SK-MEL-5 (cell line): ENCODE measurements around the gene RPTOR. TPM values are rescaled to one million over a fixed set of nuclear protein-coding genes. Genes with fewer than 3 reads are reported as not detected.

ENCODE experiments used
- DNase-seq: peaks from one replicate; pipeline ENCODE4 v3.0.0-alpha.2; 2016; ENCODE audit warnings: low read depth, low spot score
- in situ Hi-C: cut with HindIII; loops from 2 replicates; pipeline ENCODE4 v1.10.0; 2016; ENCODE audit warnings: low sequenced_read_pairs, high pct_unique_total_duplicates, low pct_unique_long_range_greater_than_20kb
- total RNA-seq: library from RNA; depleted of rRNA; stranded (reverse); fragments of >200 nt; shearing (Covaris generic); gene quantifications from 2 replicates; pipeline ENCODE4 v1.2.3, GENCODE V29; 2014

The RPTOR gene
- total RNA-seq, 1 experiment from 2014 or later: 27.3 TPM

GRCh38 chr17:80941171-80941570 lies 396.5 kb downstream of the RPTOR start:
- DNase-seq: no peak
- in situ Hi-C loops: no loop called here

GRCh38 chr17:80941743-80942422 lies 397.2 kb downstream of the RPTOR start:
- no peak for DNase-seq

GRCh38 chr17:80942423-80943345 lies 398.0 kb downstream of the RPTOR start:
- DNase-seq: no peak
- in situ Hi-C loops: no loop called here

More at GRCh38 chr17:80941743-80942422, 397.2 kb downstream of the RPTOR start:
- in situ Hi-C loops: no loop called here

- no peak for DNase-seq
- in situ Hi-C loops: no loop called here
Measured at GRCh38 chr17:80943346-80944145, 398.9 kb downstream of the RPTOR start.

GRCh38 chr17:80944326-80944725 lies 399.7 kb downstream of the RPTOR start:
- in situ Hi-C loops: no loop called here
- no peak for DNase-seq

GRCh38 chr17:80945736-80946135 lies 401.1 kb downstream of the RPTOR start:
- in situ Hi-C loops: no loop called here
- DNase-seq: no peak

- in situ Hi-C loops: no loop called here
Measured at GRCh38 chr17:80946449-80946848, 401.8 kb downstream of the RPTOR start.

GRCh38 chr17:80947200-80947940 lies 402.7 kb downstream of the RPTOR start:
- in situ Hi-C loops: no loop called here

More at GRCh38 chr17:80946449-80946848, 401.8 kb downstream of the RPTOR start:
- DNase-seq: no peak

GRCh38 chr17:80948019-80948975 lies 403.7 kb downstream of the RPTOR start:
- in situ Hi-C loops: no loop called here
- DNase-seq: no peak

More at GRCh38 chr17:80947200-80947940, 402.7 kb downstream of the RPTOR start:
- no peak for DNase-seq

- in situ Hi-C loops: no loop called here
- DNase-seq: no peak
Measured at GRCh38 chr17:80948976-80949450, 404.4 kb downstream of the RPTOR start.

GRCh38 chr17:80949451-80950421 lies 405.1 kb downstream of the RPTOR start:
- no peak for DNase-seq
- in situ Hi-C loops: no loop called here

GRCh38 chr17:80950466-80951120 lies 406.0 kb downstream of the RPTOR start:
- no peak for DNase-seq
- in situ Hi-C loops: no loop called here

GRCh38 chr17:80951121-80952090 lies 406.8 kb downstream of the RPTOR start:
- DNase-seq: no peak
- in situ Hi-C loops: no loop called here

GRCh38 chr17:80952291-80952690 lies 407.7 kb downstream of the RPTOR start:
- DNase-seq: no peak
- in situ Hi-C loops: no loop called here
